ENCODE results near the gene C17orf107. TPM values are rescaled to one million over a fixed set of nuclear protein-coding genes. Genes with fewer than 3 reads are reported as not detected.
A peak's percentile ranks its signal among the peaks of the same experiment; 100 is the strongest.
"Not testable (repeated sequence)": the region's sequence is repeated elsewhere in the genome, so short reads cannot be mapped to it uniquely, and the experiment has no call there.

C17orf107 gene
- total RNA-seq, 2 experiments from 2014 or later, result 1.9 to 3.0 TPM

DNA sequence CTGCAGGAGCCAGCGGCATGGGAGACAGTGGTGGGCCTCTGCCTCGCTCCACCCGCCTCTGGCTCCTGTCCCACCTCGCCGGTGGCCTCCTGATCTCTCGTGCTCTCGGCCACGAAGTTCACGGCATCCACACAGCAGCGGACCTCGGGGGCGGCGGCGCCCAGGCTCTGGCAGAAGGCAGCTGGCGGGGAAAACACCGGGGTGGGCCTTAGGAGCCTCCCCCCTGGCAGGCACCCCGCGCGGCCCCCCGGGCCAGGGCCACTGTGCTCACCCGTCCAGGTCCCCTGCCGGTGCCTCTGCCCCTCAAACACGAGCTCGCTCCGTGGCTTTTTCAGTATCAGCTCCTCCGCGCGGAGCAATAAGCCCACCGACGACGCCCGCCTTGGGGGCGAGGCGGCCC, 409 bp upstream of the C17orf107 start:
- H3K36me3 Mint-ChIP-seq, result peaks cover 5% of the 10 kb centered on the region
- POLR2A ChIA-PET, result interaction anchor here (0.7 to 2.2 kb wide), 10 partner anchors 8 to 344 kb away, joined by 3 to 8 read pairs (median 4); partner anchors contain the start of genes ARRB2, MYBBP1A, PFN1 and RNF167
- H3K27ac Mint-ChIP-seq, result no peak overlapping the region
- peaks cover 21% of the 10 kb centered on the region for H3K4me1 Mint-ChIP-seq
- ATAC-seq (ENCODE audit: low read depth) (peak; percentile 1), DNase-seq (no peak)
- peak overlapping the region; percentile 88 for H3K4me3 Mint-ChIP-seq
- H3K9me3 Mint-ChIP-seq, result no peaks in the 10 kb centered on the region
- H3K27me3 Mint-ChIP-seq, result peaks cover 6% of the 10 kb centered on the region

DNA sequence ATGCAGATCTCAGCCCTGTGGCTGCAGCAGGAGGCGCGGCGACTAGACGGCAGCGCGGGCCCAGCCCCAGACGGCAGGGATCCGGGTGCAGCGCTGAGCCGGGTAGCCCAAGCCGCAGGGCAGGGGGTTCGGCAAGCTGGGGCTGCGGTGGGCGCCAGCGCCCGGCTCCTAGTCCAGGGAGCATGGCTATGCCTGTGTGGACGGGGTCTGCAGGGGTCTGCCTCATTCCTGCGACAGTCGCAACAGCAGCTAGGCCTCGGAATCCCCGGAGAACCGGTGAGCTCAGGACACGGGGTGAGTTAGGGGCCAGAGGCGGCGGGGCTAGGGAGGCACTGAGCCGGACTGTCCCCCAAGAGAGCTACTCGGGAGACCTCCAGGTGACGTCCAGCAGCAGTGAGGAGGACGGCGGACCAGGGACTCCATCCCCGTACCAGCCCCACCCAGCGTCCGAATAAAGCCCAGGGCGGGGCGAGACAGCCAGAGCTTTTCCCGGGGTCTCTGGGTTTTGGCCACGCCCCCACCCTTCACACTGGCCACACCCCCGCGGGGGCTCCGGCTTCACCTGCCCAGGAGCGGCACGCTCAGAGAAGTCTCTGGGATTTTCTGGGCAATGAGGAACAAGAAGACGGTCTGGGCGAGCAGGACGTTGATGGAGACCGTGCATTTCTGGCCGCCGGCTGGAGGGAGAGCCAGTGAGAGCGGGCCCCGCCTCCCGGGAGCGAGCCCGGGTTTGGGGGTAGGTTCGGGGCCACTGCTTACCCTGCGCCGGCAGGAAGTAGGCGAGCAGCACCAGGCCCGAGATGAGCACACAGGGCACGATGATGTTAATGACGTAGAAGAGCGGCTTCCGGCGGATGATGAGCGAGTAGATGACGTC, 1.1 kb downstream of the C17orf107 start:
- peak overlapping the region; percentile 73 for H3K27ac Mint-ChIP-seq

DNA sequence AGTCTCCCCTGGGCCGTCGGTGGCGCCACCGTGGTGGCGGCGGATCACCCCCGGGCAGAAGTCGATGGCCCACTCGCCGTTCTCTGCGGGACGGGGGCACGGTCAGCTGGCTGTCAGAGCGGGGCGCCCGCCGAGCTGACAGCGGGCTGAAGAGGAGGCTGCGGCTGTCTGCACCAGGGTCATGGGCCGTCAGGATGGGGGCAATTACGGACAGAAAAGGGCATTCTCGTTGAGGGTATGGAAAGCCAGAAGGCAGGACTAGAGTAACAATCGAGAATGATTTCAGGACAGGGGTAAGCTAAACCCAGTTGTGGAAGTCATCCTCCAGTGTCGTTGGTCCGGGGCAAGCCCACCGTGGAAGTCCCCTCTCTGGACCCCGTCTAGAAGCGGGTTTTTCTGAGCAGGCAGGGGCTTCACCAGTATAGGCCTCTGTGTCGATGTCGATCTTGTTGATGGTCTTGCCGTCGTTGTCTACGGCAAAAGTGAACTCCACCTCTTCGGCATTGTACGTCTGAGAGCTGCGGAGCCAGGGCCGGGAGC, 1.8 kb downstream of the C17orf107 start:
- Mint-ChIP-seq H3K4me3 (peak overlapping the region; percentile 88), H3K27me3 (peaks cover 9% of the 10 kb centered on the region), H3K36me3 (peaks cover 3% of the 10 kb centered on the region), H3K27ac (peak overlapping the region; percentile 73), H3K9me3 (no peaks in the 10 kb centered on the region), H3K4me1 (peaks cover 21% of the 10 kb centered on the region)
- POLR2A ChIA-PET, result interaction anchor here (0.9 to 1.7 kb wide), 4 partner anchors 17 to 192 kb away, joined by 3 to 8 read pairs (median 4); partner anchors contain the start of genes PFN1, RNF167 and SLC25A11
- DNase-seq (no peak), ATAC-seq (ENCODE audit: low read depth) (no peak)

More for the DNA sequence above, 1.1 kb downstream of the C17orf107 start:
- H3K9me3 Mint-ChIP-seq, result no peaks in the 10 kb centered on the region
- ATAC-seq (ENCODE audit: low read depth) (peak; percentile 57), DNase-seq (peak; percentile 64)
- peak overlapping the region; percentile 88 for H3K4me3 Mint-ChIP-seq
- peaks cover 9% of the 10 kb centered on the region for H3K27me3 Mint-ChIP-seq
- H3K4me1 Mint-ChIP-seq, result peaks cover 21% of the 10 kb centered on the region
- POLR2A ChIA-PET, result interaction anchor here (0.6 to 2.2 kb wide), 6 partner anchors 9 to 190 kb away, joined by 3 to 8 read pairs (median 4); partner anchors contain the start of genes ARRB2, PFN1 and PLD2
- peaks cover 5% of the 10 kb centered on the region for H3K36me3 Mint-ChIP-seq

DNA sequence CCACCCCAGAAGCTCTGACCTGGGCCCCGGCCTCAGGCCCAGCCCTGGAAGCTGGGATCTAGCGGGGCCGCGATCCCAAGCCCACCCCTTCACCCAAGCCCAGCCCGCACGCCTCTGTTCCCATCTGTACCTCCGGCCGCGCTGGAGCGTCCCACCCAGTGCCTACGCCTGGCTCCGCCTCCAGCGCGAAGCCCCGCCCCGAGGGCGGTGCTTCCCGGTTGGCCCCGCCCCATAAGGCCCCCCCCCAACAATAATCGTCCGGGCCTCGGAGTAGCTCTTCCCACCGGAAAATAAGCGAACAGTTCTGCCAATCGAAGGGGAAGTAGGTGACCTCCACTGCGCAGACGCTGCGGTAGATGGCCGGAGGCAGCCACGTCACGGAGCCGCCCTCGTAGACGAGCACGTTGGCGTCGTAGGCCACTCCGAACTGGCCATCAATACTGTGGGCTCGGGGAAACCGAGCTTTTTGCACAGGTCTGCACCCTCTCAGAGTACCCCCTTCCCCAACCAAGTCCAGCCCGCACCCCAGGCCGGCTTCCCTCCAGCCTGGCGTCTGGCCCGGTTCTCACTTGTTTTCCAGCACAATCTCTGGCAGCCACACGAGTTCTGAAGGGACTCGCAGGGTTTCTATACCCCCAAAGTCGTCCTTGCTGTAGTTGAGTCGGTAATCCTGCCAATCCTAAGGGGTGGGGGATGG, 2.5 kb downstream of the C17orf107 start:
- H3K27ac Mint-ChIP-seq, result no peak overlapping the region
- no peak for ATAC-seq (ENCODE audit: low read depth)
- H3K27me3 Mint-ChIP-seq, result peaks cover 9% of the 10 kb centered on the region
- no peak overlapping the region for H3K4me3 Mint-ChIP-seq
- H3K36me3 Mint-ChIP-seq, result peaks cover 2% of the 10 kb centered on the region
- peak; percentile 41 for DNase-seq
- no peaks in the 10 kb centered on the region for H3K9me3 Mint-ChIP-seq
- peaks cover 21% of the 10 kb centered on the region for H3K4me1 Mint-ChIP-seq
- POLR2A ChIA-PET, result interaction anchor here (0.9 to 1.7 kb wide), 4 partner anchors 16 to 193 kb away, joined by 3 to 8 read pairs (median 4); partner anchors contain the start of genes PFN1, RNF167 and SLC25A11

DNA sequence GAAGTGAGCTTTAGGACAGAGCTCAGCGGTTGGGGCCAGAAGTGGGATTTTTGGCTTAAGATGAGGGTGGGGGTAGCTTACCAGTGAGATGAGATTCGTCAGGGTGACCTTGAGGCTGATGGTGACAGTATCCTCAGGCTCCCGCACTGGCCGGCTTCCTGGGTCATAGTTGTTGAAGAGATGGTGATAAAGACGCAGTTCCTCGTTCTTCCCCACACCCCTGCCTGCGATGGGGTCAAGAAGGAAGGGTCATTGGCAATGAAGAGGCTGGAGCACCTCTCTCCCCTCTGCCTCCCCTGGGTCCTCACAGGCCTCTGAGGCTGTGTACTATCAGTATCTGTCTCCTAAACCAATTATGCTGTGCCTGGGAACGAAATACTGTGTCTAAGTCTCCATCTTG, 3.2 kb downstream of the C17orf107 start:
- H3K27ac Mint-ChIP-seq, result peak overlapping the region; percentile 41
- H3K36me3 Mint-ChIP-seq, result no peaks in the 10 kb centered on the region
- H3K27me3 Mint-ChIP-seq, result peaks cover 9% of the 10 kb centered on the region
- POLR2A ChIA-PET, result interaction anchor here (1.2 to 1.3 kb wide), 3 partner anchors 38 to 193 kb away, joined by 3 to 5 read pairs (median 4); partner anchors contain the start of genes RNF167, SLC25A11 and SPAG7
- peaks cover 21% of the 10 kb centered on the region for H3K4me1 Mint-ChIP-seq
- no peaks in the 10 kb centered on the region for H3K9me3 Mint-ChIP-seq
- ATAC-seq (ENCODE audit: low read depth), result no peak
- no peak overlapping the region for H3K4me3 Mint-ChIP-seq
- no peak for DNase-seq

DNA sequence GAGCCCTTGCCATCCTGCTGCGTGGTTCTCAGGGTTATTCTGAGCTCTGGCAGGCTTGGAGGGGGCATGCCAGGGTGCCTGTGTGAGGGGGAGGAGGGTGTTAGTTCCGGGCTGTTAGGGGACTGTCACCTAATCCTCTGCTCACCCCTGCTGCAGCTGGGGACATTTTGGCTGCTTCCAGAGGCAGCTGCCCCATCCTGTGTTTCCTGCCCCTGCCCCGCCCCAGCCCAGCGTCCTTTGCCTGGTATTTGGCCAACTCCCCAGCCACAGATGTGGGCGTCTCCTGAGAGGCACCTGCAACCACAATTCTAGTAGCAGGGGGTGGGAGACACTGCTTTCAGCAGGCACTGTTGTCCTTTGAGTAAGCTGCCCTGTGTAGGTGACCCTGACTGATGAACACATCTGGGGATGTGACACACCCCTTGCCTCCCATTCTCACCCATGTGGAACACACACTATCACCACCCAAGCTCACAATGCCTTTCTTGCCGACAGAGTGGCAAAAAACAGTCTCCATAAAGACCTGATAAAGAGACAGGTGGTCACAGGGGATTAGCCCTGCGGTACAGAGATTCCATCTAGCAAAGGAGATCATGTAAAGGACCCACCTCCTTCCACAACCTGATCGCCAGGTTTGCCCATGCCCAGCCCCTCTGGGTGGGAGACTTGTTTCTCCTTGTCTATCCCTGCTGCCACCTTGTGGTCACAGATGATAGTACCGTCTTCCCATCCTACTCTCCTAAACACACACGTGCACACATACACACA, 3.9 kb downstream of the C17orf107 start, which contains the start of gene CHRNE:
CHRNE (minus strand) TSS at position 48 of the 768 bp plus-strand sequence; CDS start at position 13, 35 bp downstream.
- no peaks in the 10 kb centered on the region for H3K36me3 Mint-ChIP-seq
- peak; percentile 58 for DNase-seq
- H3K27me3 Mint-ChIP-seq, result peaks cover 9% of the 10 kb centered on the region
- POLR2A ChIA-PET, result interaction anchor here (1.2 to 1.3 kb wide), 2 partner anchors 64 to 193 kb away, joined by 3 to 4 read pairs; partner anchors contain the start of gene SPAG7
- peak; percentile 27 for ATAC-seq (ENCODE audit: low read depth)
- peak within 1 kb of the TSS; percentile 59 for H3K27ac Mint-ChIP-seq
- H3K9me3 Mint-ChIP-seq, result no peaks in the 10 kb centered on the region
- H3K4me3 Mint-ChIP-seq, result peak within 1 kb of the TSS; percentile 52
- H3K4me1 Mint-ChIP-seq, result peaks cover 21% of the 10 kb centered on the region

DNA sequence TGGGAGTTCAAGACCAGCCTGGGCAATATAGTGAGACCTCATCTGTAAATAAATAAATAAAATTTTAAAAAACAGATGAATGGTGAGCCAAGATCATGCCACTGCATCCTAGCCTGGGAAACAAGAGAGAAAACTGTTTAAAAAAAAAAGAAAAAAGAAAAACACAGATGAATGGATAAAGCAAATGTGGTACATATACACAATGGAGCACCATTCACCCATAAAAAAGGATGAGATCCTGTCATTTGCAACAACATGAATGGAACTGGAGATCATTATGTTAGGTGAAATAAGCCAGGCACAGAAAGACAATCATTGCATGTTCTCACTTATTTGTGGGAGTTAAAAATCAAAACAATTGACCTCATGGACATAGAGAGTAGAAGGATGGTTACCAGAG, 7.3 kb downstream of the C17orf107 start:
- POLR2A ChIA-PET; H3K36me3 Mint-ChIP-seq; H3K27ac Mint-ChIP-seq; H3K27me3 Mint-ChIP-seq; H3K9me3 Mint-ChIP-seq; ATAC-seq (ENCODE audit: low read depth); DNase-seq; H3K4me3 Mint-ChIP-seq: not testable (repeated sequence)
- peaks cover 14% of the 10 kb centered on the region for H3K4me1 Mint-ChIP-seq

DNA sequence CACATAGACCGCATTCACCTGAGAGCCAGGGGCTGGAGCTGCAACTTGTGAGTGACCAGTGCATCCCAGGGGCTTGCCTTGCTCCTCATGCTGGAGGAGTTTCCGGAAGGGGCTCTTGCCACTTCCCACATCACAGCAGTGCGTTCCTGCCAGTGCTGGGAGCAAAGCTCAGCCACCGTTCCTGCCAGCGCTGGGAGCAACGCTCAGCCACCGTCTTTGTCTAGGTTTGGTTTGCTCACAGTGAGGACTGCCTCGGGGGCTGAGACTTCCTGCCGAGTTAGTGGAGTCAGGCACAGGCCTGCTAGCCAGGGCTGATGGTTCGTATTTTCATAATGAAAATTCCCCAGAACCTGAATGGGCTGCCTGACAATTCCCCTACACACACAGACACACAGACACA, 9.0 kb downstream of the C17orf107 start:
- DNase-seq (peak; percentile 41), ATAC-seq (ENCODE audit: low read depth) (peak; percentile 34)
- peaks cover 11% of the 10 kb centered on the region for H3K27me3 Mint-ChIP-seq
- H3K9me3 Mint-ChIP-seq, result no peaks in the 10 kb centered on the region
- H3K27ac Mint-ChIP-seq, result no peak overlapping the region
- H3K4me1 Mint-ChIP-seq, result peaks cover 4% of the 10 kb centered on the region
- no peak overlapping the region for H3K4me3 Mint-ChIP-seq
- H3K36me3 Mint-ChIP-seq, result peaks cover 1% of the 10 kb centered on the region
- POLR2A ChIA-PET, result interaction anchor here (0.6 to 2.7 kb wide), 8 partner anchors 28 to 586 kb away, joined by 3 to 19 read pairs (median 6); partner anchors contain the start of genes PFN1, RNF167, SLC25A11 and SPAG7

DNA sequence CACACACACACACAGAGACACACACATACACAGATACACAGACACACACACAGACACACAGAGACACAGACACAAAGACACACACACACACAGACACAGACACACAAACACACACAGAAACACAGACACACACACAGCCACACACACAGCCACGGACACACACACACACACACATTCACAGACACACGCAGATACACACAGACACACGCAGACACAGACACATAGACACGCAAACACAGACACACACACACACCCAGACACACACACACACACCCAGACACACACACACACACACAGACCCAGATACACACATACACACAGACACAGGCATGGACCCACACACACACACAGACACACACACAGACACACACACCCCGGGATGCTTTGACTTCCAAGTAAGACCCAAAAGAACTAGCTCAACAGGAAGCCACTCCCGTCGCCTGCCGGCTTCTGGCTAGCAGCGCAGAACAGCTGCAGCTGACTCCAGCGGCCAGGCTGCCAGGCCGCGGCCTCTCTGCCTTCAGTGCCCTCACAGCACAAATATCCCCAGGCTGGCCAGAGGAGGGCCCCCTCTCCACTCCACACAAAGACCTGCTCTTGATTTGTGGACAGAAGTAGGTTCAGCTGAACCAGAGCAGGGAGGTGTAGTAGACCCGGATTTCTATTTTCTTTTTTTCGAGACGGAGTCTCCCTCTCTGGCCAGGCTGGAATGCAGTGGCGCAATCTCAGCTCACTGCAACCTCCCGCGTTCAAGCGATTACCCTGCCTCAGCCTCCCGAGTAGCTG, 9.6 kb downstream of the C17orf107 start:
- Mint-ChIP-seq H3K36me3 (peaks cover 1% of the 10 kb centered on the region), H3K4me1 (no peaks in the 10 kb centered on the region), H3K9me3 (no peaks in the 10 kb centered on the region), H3K27me3 (peaks cover 12% of the 10 kb centered on the region), H3K27ac (no peak overlapping the region), H3K4me3 (no peak overlapping the region)
- ATAC-seq (ENCODE audit: low read depth) (peak; percentile 96), DNase-seq (peak; percentile 82)
- POLR2A ChIA-PET, result interaction anchor here (0.5 to 2.7 kb wide), 19 partner anchors 9 to 586 kb away, joined by 3 to 19 read pairs (median 4); partner anchors contain the start of genes C17orf107, PFN1, RNF167 and SLC25A11

DNA sequence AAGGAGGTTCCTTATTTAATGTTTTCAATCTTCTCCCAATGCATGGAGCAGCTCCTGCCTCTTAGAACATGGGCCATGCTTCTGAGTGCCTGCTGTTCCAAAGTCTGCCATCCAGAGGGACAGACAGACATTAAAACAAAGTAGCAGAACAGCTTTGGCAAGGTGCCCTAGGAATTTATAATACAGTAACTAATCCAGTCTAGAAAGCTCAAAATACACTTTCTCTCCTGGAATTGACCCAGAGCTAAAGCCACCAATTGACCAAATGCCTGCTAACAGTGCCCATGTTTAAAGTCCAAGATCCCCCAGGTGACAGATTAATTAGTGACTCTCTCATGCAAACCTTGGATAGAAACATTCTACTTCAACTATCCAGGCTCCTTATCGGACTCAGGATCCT, 14.7 kb downstream of the C17orf107 start:
- Mint-ChIP-seq H3K9me3 (no peaks in the 10 kb centered on the region), H3K36me3 (peaks cover 1% of the 10 kb centered on the region), H3K27ac (no peak overlapping the region), H3K4me3 (no peak overlapping the region), H3K27me3 (peaks cover 9% of the 10 kb centered on the region), H3K4me1 (no peaks in the 10 kb centered on the region)
- POLR2A ChIA-PET, result interaction anchor here (0.6 to 0.9 kb wide), 3 partner anchors 26 to 53 kb away, joined by 3 read pairs; partner anchors contain the start of genes RNF167 and SLC25A11
- no peak for DNase-seq
- no peak for ATAC-seq (ENCODE audit: low read depth)

DNA sequence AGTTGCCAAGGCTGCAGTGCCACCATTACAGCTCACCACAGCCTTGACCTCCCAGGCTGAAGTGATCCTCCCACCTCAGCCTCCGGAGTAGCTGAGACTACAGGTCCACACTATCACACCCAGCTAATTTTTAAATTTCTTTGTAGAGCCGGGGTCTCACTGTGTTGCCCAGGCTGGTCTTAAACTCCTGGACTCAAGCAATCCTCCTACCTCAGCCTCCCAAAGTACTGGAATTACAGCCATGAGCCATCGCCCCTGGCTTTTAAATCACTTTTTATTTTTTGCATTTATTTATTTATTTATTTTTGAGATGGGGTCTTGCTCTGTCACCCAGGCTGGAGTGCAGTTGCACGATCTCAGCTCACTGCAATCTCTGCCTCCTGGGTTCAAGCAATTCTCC, 15.2 kb downstream of the C17orf107 start:
- H3K27ac Mint-ChIP-seq; H3K27me3 Mint-ChIP-seq; H3K9me3 Mint-ChIP-seq; H3K36me3 Mint-ChIP-seq; ATAC-seq (ENCODE audit: low read depth); H3K4me3 Mint-ChIP-seq; DNase-seq; H3K4me1 Mint-ChIP-seq: not testable (repeated sequence)
- POLR2A ChIA-PET, result interaction anchor here (0.9 kb wide), 1 partner anchor 26 kb away, joined by 3 read pairs; the partner anchor contains the start of genes RNF167 and SLC25A11

All from activated naive CD8-positive, alpha-beta T cell treated with anti-CD3 and anti-CD28 coated beads, Interleukin-2, amount 10 ng/mL, durations not matched to agents 7 days and 5 days (primary cell).